K562 (cell line): ENCODE measurements around the gene ZNF593OS. TPM values are rescaled to one million over a fixed set of nuclear protein-coding genes. Genes with fewer than 3 reads are reported as not detected.

Experiments used
- ATAC-seq: fragments of 200-7000 bp; cut with Tn5 transposase; 3 replicates; pipeline ENCODE4 v1.9.1; 2020; ENCODE audit warnings: moderate library complexity
- BruUV-seq: library from RNA; stranded (reverse); fragments of 400-500 nt; replicated peaks from 2 replicates; lab custom pipeline; 2021; lab: Mats Ljungman, UMichigan
- CTCF ChIA-PET: fragments of 300-600 bp; formaldehyde crosslinking; extraction: SDS; loops from one replicate; lab custom pipeline; 2021; ENCODE audit warnings: low intra/inter-chr PET ratio; lab: Yijun Ruan, JAX
- POLR2A ChIA-PET: fragments of 300-600, 350-650 bp; sonication (Branson Sonifier 250); formaldehyde crosslinking; extraction: SDS; loops from one replicate; lab custom pipeline; 2021; ENCODE audit warnings: antibody characterized with exemption, inconsistent platforms; lab: Yijun Ruan, JAX
- DNase-seq, 4 experiments: peaks; one replicate each; pipeline versions ENCODE4 v3.0.0 to v3.0.0-alpha.2; 2011 to 2018; ENCODE audit warnings: low spot score in 3 of 4, mixed read lengths in 3 of 4; ENCODE audit errors: extremely low read depth in 1 of 4
- FAIRE-seq: peaks from 2 replicates; lab custom pipeline; 2011; peaks lifted over from hg19 to GRCh38; lab: Jason Lieb, UNC
- H2AFZ ChIP-seq: 2 replicates; pipeline ENCODE4 v1.6.0; 2011; ENCODE audit warnings: low read depth, low read length, control low read depth, inconsistent platforms
- H3K27ac ChIP-seq: fragments of 200-600 bp; 3 replicates; pipeline ENCODE4 v1.8.0; 2011; ENCODE audit warnings: low read depth, mild to moderate bottlenecking, control low read depth, inconsistent platforms, low read length, moderate library complexity, mixed read lengths; ENCODE audit errors: extremely low read depth
- H3K27me3 ChIP-seq, 2 experiments: fragments of 300-600 bp in 1 of 2; 2 replicates in 1 of 2; 3 replicates in 1 of 2; pipeline versions ENCODE4 v1.6.0 to v1.8.0; 2011; ENCODE audit warnings: inconsistent platforms in 2 of 2, low read length in 2 of 2, mild to moderate bottlenecking in 1 of 2, mixed read lengths in 1 of 2, moderate library complexity in 1 of 2; ENCODE audit not compliant: control insufficient read depth in 2 of 2, insufficient read depth in 2 of 2
- H3K36me3 ChIP-seq: fragments of 300-600 bp; 3 replicates; pipeline ENCODE4 v1.8.0; 2011; ENCODE audit warnings: mild to moderate bottlenecking, low read length, inconsistent platforms; ENCODE audit not compliant: control insufficient read depth, insufficient read depth
- H3K4me1 ChIP-seq, 2 experiments: fragments of 200-600 bp in 1 of 2; replicated peaks in 1 of 2; 2 replicates in 1 of 2; 3 replicates in 1 of 2; pipeline versions ENCODE4 v1.5.1 to v1.8.0; 2011; ENCODE audit warnings: inconsistent platforms in 2 of 2, low read length in 2 of 2, mild to moderate bottlenecking in 1 of 2, mixed read lengths in 1 of 2, moderate library complexity in 1 of 2; ENCODE audit not compliant: control insufficient read depth in 2 of 2, insufficient read depth in 2 of 2
- H3K4me2 ChIP-seq: 2 replicates; pipeline ENCODE4 v1.6.1; 2011; ENCODE audit warnings: low read length, control low read depth, inconsistent platforms, mixed read lengths; ENCODE audit not compliant: insufficient read depth
- H3K4me3 ChIP-seq: fragments of 200-600 bp; sonication (generic), shearing (Covaris generic); 2 replicates; pipeline ENCODE4 v1.5.1; 2016; ENCODE audit warnings: control low read depth, inconsistent platforms
- H3K79me2 ChIP-seq: fragments of 200-600 bp; 3 replicates; pipeline ENCODE4 v1.8.0; 2011; ENCODE audit warnings: low read length, inconsistent platforms; ENCODE audit not compliant: control insufficient read depth, insufficient read depth
- H3K9ac ChIP-seq, 2 experiments: 2 replicates each; pipeline versions ENCODE4 v1.6.0 to v1.6.1; 2011; ENCODE audit warnings: low read depth in 2 of 2, low read length in 2 of 2, control low read depth in 1 of 2, inconsistent platforms in 1 of 2, mild to moderate bottlenecking in 1 of 2, mixed read lengths in 1 of 2; ENCODE audit not compliant: insufficient read depth in 1 of 2
- H3K9me1 ChIP-seq: one replicate; pipeline ENCODE4 v1.6.0; 2011; ENCODE audit warnings: inconsistent platforms, mild to moderate bottlenecking, low read length, moderate library complexity; ENCODE audit not compliant: control insufficient read depth, insufficient read depth
- H3K9me3 ChIP-seq: replicated peaks from 2 replicates; pipeline ENCODE4 v1.5.1; 2011; ENCODE audit warnings: low read depth, low read length, inconsistent platforms; ENCODE audit not compliant: control insufficient read depth, insufficient read depth
- H4K20me1 ChIP-seq: replicated peaks from 2 replicates; pipeline ENCODE4 v1.6.1; 2011; ENCODE audit warnings: low read length, inconsistent platforms, mixed read lengths; ENCODE audit not compliant: control insufficient read depth, insufficient read depth
- FOXA3 ChIP-seq, 2 experiments: fragments of 450-650 bp in 1 of 2; sonication (generic) in 1 of 2; formaldehyde crosslinking; IDR thresholded peaks in 1 of 2; conservative IDR thresholded peaks in 1 of 2; 2 replicates each; pipeline versions ENCODE4 v1.4.0 to v1.8.0; 2020 to 2022; ENCODE audit warnings: mild to moderate bottlenecking in 2 of 2, missing genetic modification reagents in 1 of 2
- JUN ChIP-seq, 2 experiments: sonication (generic) in 1 of 2; formaldehyde crosslinking in 1 of 2; IDR thresholded peaks; 2 replicates each; pipeline versions ENCODE4 v1.6.1 to v1.8.0; 2012 to 2022; ENCODE audit warnings: borderline replicate concordance in 2 of 2, mild to moderate bottlenecking in 2 of 2, improper control_type of control experiment in 1 of 2, low read depth in 1 of 2, low read length in 1 of 2, missing genetic modification reagents in 1 of 2
- MAZ ChIP-seq, 2 experiments: fragments of 450-650 bp in 1 of 2; sonication (generic) in 1 of 2; formaldehyde crosslinking; IDR thresholded peaks in 1 of 2; conservative IDR thresholded peaks in 1 of 2; 2 replicates each; pipeline versions ENCODE4 v1.4.0 to v1.5.0; 2020; ENCODE audit warnings: mild to moderate bottlenecking in 1 of 2, missing genetic modification reagents in 1 of 2
- MLX ChIP-seq, 2 experiments: fragments of 450-650 bp in 1 of 2; sonication (generic) in 1 of 2; formaldehyde crosslinking; conservative IDR thresholded peaks; 2 replicates each; pipeline versions ENCODE4 v1.4.0 to v1.8.1; 2020 to 2022; ENCODE audit warnings: mild to moderate bottlenecking in 1 of 2, missing genetic modification reagents in 1 of 2
- MXI1 ChIP-seq: IDR thresholded peaks from 2 replicates; pipeline ENCODE4 v1.6.1; 2011; ENCODE audit warnings: low read depth, mild to moderate bottlenecking, improper control_type of control experiment, low read length
- PRPF4 ChIP-seq: fragments of 200-400 bp; formaldehyde crosslinking; IDR thresholded peaks from one replicate; pipeline ENCODE4 v1.6.1; 2017; ENCODE audit warnings: low read length, low read depth, mild to moderate bottlenecking; ENCODE audit not compliant: insufficient read depth, poor library complexity, severe bottlenecking
- SLC30A9 ChIP-seq: fragments of 250-450 bp; sonication (Bioruptor Pico); IDR thresholded peaks from 2 replicates; pipeline ENCODE4 v1.8.0; 2022; ENCODE audit warnings: mild to moderate bottlenecking, moderate library complexity
- SOX6 ChIP-seq: fragments of 450-650 bp; IDR thresholded peaks from 2 replicates; pipeline ENCODE4 v1.6.1; 2014; ENCODE audit warnings: mild to moderate bottlenecking
- ZNF507 ChIP-seq: conservative IDR thresholded peaks from 2 replicates; pipeline ENCODE4 v1.6.1; 2017; ENCODE audit warnings: missing genetic modification characterization, missing compliant biosample characterization
- WGBS: fragments of 100-300 bp; shearing (Covaris generic); methylation state at CpG from one replicate; pipeline ENCODE4 v1.1.6; 2016; ENCODE audit warnings: low coverage, mixed read lengths; ENCODE audit not compliant: insufficient coverage; ENCODE audit errors: missing lambda C conversion rate; 5-methylcytosine and 5-hydroxymethylcytosine counted together
- in situ Hi-C: fragments of 300-500 bp; cut with MboI; formaldehyde crosslinking; loops from 4 replicates; pipeline ENCODE4 v1.15.0; 2018; ENCODE audit warnings: inconsistent platforms, mixed read lengths
- intact Hi-C: fragments of 100-400 bp; cut with micrococcal nuclease; formaldehyde crosslinking; loops from 2 replicates; pipeline ENCODE4 v1.14.2; 2022
- polyA plus RNA-seq, 8 experiments: library from polyadenylated mRNA; depleted of rRNA in 4 of 8; stranded (reverse) in 5 of 8; unstranded in 3 of 8; fragments of >200 nt; fragmentation: Nextera tagmentation in 2 of 8; fragmentation: Illumina TruSeq in 1 of 8; extraction: Ambion mirVana in 2 of 8; extraction: Trizol in 1 of 8; gene quantifications; 2 replicates each; pipeline versions ENCODE4 v1.2.1 to v1.2.3, GENCODE V29; 2011 to 2014; ENCODE audit warnings: inconsistent platforms in 1 of 8, missing spikeins in 1 of 8
- total RNA-seq, 7 experiments: library from RNA; depleted of rRNA in 6 of 7; stranded (reverse); fragments of >200 nt in 6 of 7; fragmentation: Illumina TruSeq in 2 of 7; extraction: Trizol in 2 of 7; gene quantifications; 2 replicates each; pipeline versions ENCODE4 v1.2.1 to v1.2.3, GENCODE V29; 2011 to 2021; ENCODE audit warnings: low replicate concordance in 1 of 7
- TF ChIP-seq, protein P1 (sequence below), 2 experiments: fragments of 450-650 bp; conservative IDR thresholded peaks; 2 replicates each; pipeline ENCODE4 v1.6.1; 2017; ENCODE audit warnings: mild to moderate bottlenecking in 2 of 2, moderate library complexity in 2 of 2
- TF ChIP-seq, protein P2 (sequence below): sonication (generic); formaldehyde crosslinking; IDR thresholded peaks from 2 replicates; pipeline ENCODE4 v1.8.1; 2022; ENCODE audit warnings: missing genetic modification reagents

The ZNF593OS gene
- total and polyA plus RNA-seq, 9 of the 15 experiments (the other 6 are each of a cell fraction or from before 2014, with no cell fraction given): 0.24 to 0.27 TPM; not detected in 7

GRCh38 chr1:26164861-26165842 lies 6.5 kb downstream of the ZNF593OS start:
- H4K20me1 ChIP-seq: no peaks in the 10 kb centered on the region
- H3K79me2 ChIP-seq: peaks cover 5% of the 10 kb centered on the region
- H3K9ac ChIP-seq: peak overlapping the region in 1 of 2 experiments; percentile 90; a peak in 1 of 4 replicates
- no peak overlapping the region for H3K27ac ChIP-seq
- POLR2A ChIA-PET: interaction anchor here (0.6 to 1.1 kb wide), 6 partner anchors 9 to 124 kb away, joined by 3 to 7 read pairs (median 3); partner anchors contain the start of gene SLC30A2
- H3K27me3 ChIP-seq: no peaks in the 10 kb centered on the region
- WGBS: 54% methylated on average over 17 of the region's 19 CpGs
- no peaks in the 10 kb centered on the region for H3K9me3 ChIP-seq
- no peaks in the 10 kb centered on the region; the same call in 2 of the 3 replicates for H3K36me3 ChIP-seq
- intact Hi-C loops (no loop called here), in situ Hi-C loops (no loop called here)
- FAIRE-seq: no peak
- no peak for ATAC-seq
- H3K4me3 ChIP-seq: no peak overlapping the region
- DNase-seq: no peak
- H2AFZ ChIP-seq: peak overlapping the region; percentile 71
- CTCF ChIA-PET: interaction anchor here (0.8 to 2.5 kb wide), 6 partner anchors 60 to 270 kb away, joined by 3 to 20 read pairs (median 8); partner anchors contain the start of gene CEP85
- H3K4me2 ChIP-seq: no peak overlapping the region
- H3K9me1 ChIP-seq: no peaks in the 10 kb centered on the region
- peaks cover 32 to 51% of the 10 kb centered on the region in 2 experiments for H3K4me1 ChIP-seq
- BruUV-seq: no TSS peak
- peak in 1 of 2 experiments; percentile 10; a peak in 1 of 4 replicates for TF ChIP-seq FOXA3 (CRISPR knock-in tag; conservative IDR thresholded peaks at IDR 0.05 in 1 of 2, IDR thresholded peaks at IDR 0.05 in 1 of 2)
- TF ChIP-seq, protein P1, sequence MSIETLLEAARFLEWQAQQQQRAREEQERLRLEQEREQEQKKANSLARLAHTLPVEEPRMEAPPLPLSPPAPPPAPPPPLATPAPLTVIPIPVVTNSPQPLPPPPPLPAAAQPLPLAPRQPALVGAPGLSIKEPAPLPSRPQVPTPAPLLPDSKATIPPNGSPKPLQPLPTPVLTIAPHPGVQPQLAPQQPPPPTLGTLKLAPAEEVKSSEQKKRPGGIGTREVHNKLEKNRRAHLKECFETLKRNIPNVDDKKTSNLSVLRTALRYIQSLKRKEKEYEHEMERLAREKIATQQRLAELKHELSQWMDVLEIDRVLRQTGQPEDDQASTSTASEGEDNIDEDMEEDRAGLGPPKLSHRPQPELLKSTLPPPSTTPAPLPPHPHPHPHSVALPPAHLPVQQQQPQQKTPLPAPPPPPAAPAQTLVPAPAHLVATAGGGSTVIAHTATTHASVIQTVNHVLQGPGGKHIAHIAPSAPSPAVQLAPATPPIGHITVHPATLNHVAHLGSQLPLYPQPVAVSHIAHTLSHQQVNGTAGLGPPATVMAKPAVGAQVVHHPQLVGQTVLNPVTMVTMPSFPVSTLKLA (conservative IDR thresholded peaks at IDR 0.05): no peak
- TF ChIP-seq PRPF4: no peak
- TF ChIP-seq JUN (IDR thresholded peaks at IDR 0.05; ENCODE audit: borderline replicate concordance, low read depth, low read length): no peak
- TF ChIP-seq JUN (CRISPR knock-in tag; IDR thresholded peaks at IDR 0.05; ENCODE audit: borderline replicate concordance): no peak
- peak; percentile 30; the same call in 1 of the 2 replicates for TF ChIP-seq SOX6
- no peak for TF ChIP-seq SLC30A9 (CRISPR knock-in tag)
- no peak for TF ChIP-seq ZNF507
- no peak for TF ChIP-seq MXI1
- TF ChIP-seq MLX (CRISPR knock-in tag; conservative IDR thresholded peaks at IDR 0.05): no peak
- TF ChIP-seq MAZ (CRISPR knock-in tag; conservative IDR thresholded peaks at IDR 0.05 in 1 of 2, IDR thresholded peaks at IDR 0.05 in 1 of 2): no peak
- TF ChIP-seq, protein P2, sequence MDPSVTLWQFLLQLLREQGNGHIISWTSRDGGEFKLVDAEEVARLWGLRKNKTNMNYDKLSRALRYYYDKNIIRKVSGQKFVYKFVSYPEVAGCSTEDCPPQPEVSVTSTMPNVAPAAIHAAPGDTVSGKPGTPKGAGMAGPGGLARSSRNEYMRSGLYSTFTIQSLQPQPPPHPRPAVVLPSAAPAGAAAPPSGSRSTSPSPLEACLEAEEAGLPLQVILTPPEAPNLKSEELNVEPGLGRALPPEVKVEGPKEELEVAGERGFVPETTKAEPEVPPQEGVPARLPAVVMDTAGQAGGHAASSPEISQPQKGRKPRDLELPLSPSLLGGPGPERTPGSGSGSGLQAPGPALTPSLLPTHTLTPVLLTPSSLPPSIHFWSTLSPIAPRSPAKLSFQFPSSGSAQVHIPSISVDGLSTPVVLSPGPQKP (CRISPR knock-in tag): no peak
